Psoas muscle (tissue), 8 donors: ENCODE data around the gene KCTD21. TPM values are rescaled to one million over a fixed set of nuclear protein-coding genes. Genes with fewer than 3 reads are reported as not detected.

ENCODE experiments used
- ATAC-seq, 4 donors: fragments of 200-7000 bp; cut with Tn5 transposase; one replicate each; pipeline ENCODE4 v1.9.1; 2020; ENCODE audit warnings: moderate library complexity in 3 of 4, mild to moderate bottlenecking in 2 of 4
- DNase-seq, 2 donors: peaks; one replicate each; pipeline ENCODE4 v3.0.0-alpha.2; 2020
- H3K27ac ChIP-seq: fragments of 200-600 bp; one replicate; pipeline ENCODE4 v1.8.0; 2022
- H3K27me3 ChIP-seq, 3 donors: fragments of 200-600 bp in 1 of 3; one replicate each; pipeline versions ENCODE4 v1.6.1 to v1.8.0; 2013 to 2022; ENCODE audit warnings: low read length in 2 of 3, mild to moderate bottlenecking in 2 of 3, moderate library complexity in 1 of 3; ENCODE audit not compliant: insufficient read depth in 3 of 3
- H3K36me3 ChIP-seq, 2 donors: fragments of 200-600 bp in 1 of 2; one replicate each; pipeline versions ENCODE4 v1.6.1 to v1.8.0; 2013 to 2022; ENCODE audit warnings: low read depth in 1 of 2, mild to moderate bottlenecking in 1 of 2, moderate library complexity in 1 of 2; ENCODE audit not compliant: insufficient read depth in 1 of 2
- H3K4me1 ChIP-seq: fragments of 200-600 bp; one replicate; pipeline ENCODE4 v1.8.0; 2022
- H3K4me3 ChIP-seq: fragments of 200-600 bp; one replicate; pipeline ENCODE4 v1.8.0; 2022; ENCODE audit warnings: mild to moderate bottlenecking
- H3K9me3 ChIP-seq: fragments of 200-600 bp; one replicate; pipeline ENCODE4 v1.8.0; 2022
- WGBS, 3 donors: extraction: QIAGEN DNeasy Blood & Tissue Kit; methylation state at CpG; one replicate each; pipeline versions ENCODE4 v1.1.6 to v1.1.7; 2013; 5-methylcytosine and 5-hydroxymethylcytosine counted together
- intact Hi-C, 2 donors: fragments of 100-400 bp; cut with DNase I; formaldehyde crosslinking; loops; one replicate each; pipeline versions ENCODE4 v1.11.0 to v1.14.2; 2022
- polyA plus RNA-seq, 3 donors: library from polyadenylated mRNA; stranded (reverse); fragments of 200-250 nt; gene quantifications; one replicate each; pipeline ENCODE4 v1.2.3, GENCODE V29; 2013
- total RNA-seq, 4 donors: library from RNA; stranded (reverse); fragmentation: NEBNext Ultra II Directional in 2 of 4; extraction: Animal tissue kit (Norgen Biotek cat#: 25700) in 2 of 4; gene quantifications; one replicate each; pipeline versions ENCODE4 v1.2.1 to v1.2.4, GENCODE V29; 2021 to 2023
- TF ChIP-seq, protein P1 (sequence below): fragments of 200-600 bp; IDR thresholded peaks from one replicate; pipeline ENCODE4 v1.8.0; 2022; ENCODE audit warnings: antibody characterized with exemption
- donor health status: healthy with polysubstance abuse.
- donor health status: DM: no; HTN: no; CAD: no; lungs with moderate emphysema.
- donor health status: Bipolar disorder and iron deficiency.
- donor health status: healthy.
- donor health status: DM: yes; HTN: yes; CAD: no.
- donor health status: DM: no; HTN: no; CAD: no.
- donor health status: DM: no; HTN: no; CAD: no.
- donor health status: DM: yes; HTN: yes; CAD: no.

The KCTD21 gene
- total and polyA plus RNA-seq, 7 donors, result 4.7 to 10.3 (median 5.6) TPM

DNA sequence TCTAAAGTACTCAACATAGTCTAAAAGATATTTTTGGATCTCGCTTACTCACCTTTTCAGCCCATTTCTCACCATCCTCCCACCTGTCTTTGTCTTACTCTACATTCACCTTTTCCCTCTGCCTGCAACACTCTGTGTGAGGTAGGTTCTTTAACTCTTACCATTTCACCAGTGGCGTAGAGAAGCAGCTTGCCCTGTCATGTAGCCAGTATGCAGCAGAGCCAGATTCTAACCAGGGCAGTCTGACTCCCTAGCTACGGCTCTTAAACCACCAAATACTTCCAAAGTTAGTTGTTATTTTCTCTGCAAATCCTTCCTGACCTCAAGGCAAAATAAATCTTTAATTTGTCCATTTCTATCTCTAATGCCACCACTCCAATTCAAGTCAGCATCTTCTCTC, 56.5 kb downstream of the KCTD21 start:
- TF ChIP-seq, protein P1, sequence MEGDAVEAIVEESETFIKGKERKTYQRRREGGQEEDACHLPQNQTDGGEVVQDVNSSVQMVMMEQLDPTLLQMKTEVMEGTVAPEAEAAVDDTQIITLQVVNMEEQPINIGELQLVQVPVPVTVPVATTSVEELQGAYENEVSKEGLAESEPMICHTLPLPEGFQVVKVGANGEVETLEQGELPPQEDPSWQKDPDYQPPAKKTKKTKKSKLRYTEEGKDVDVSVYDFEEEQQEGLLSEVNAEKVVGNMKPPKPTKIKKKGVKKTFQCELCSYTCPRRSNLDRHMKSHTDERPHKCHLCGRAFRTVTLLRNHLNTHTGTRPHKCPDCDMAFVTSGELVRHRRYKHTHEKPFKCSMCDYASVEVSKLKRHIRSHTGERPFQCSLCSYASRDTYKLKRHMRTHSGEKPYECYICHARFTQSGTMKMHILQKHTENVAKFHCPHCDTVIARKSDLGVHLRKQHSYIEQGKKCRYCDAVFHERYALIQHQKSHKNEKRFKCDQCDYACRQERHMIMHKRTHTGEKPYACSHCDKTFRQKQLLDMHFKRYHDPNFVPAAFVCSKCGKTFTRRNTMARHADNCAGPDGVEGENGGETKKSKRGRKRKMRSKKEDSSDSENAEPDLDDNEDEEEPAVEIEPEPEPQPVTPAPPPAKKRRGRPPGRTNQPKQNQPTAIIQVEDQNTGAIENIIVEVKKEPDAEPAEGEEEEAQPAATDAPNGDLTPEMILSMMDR, result no peak
- WGBS, 3 donors, result 62 to 81% (median 64%) methylated on average over 3 of the region's 3 CpGs
- Histone ChIP-seq H3K9me3 (no peaks in the 10 kb centered on the region), H3K27ac (no peak overlapping the region), H3K4me1 (no peaks in the 10 kb centered on the region), H3K4me3 (no peak overlapping the region), H3K36me3 (peaks cover 0 to 13% of the 10 kb centered on the region in 2 donors), H3K27me3 (no peaks in the 10 kb centered on the region)
- DNase-seq (no peak), ATAC-seq (no peak)
- intact Hi-C loops, result no loop called here

DNA sequence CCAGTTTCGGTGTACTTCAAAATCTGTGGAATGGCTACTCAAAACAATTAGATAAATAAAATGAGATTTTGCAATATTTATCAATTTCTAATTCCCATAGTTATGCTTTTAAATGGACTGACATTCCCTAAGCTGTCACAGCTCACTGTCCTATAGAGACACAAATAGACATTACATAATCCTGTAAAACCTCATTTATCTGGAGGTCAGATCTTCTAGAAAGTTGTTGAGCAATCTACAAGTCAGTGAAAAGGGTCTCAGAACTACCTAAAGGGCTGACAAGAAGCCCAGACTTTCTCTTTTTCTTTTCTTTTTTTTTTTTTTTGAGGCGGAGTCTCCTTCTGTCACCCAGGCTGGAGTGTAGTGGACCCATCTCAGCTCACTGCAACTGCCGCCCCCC, 61.0 kb downstream of the KCTD21 start:
- WGBS, 3 donors, result 95 to 98% (median 97%) methylated on average over 3 of the region's 3 CpGs
- Histone ChIP-seq H3K27ac (no peak overlapping the region), H3K27me3 (no peaks in the 10 kb centered on the region), H3K4me1 (no peaks in the 10 kb centered on the region), H3K4me3 (no peak overlapping the region), H3K9me3 (no peaks in the 10 kb centered on the region), H3K36me3 (peaks cover 2 to 18% of the 10 kb centered on the region in 2 donors)
- ATAC-seq, result no peak
- no peak for DNase-seq
- TF ChIP-seq, protein P1, result no peak
- intact Hi-C loops, result no loop called here

Other genes starting within 250 kb of the KCTD21 start
- 10 to 100 TPM; 12.1 to 18.6 (median 14.6) TPM for gene INTS4, start 194.0 kb downstream of the KCTD21 start, total RNA-seq
- gene INTS4, start 194.0 kb downstream of the KCTD21 start, polyA plus RNA-seq, result 10 to 100 TPM; 10.1 to 15.1 (median 12.6) TPM
- under 1 TPM in 2 of 4 donors, not detected in 2; 0.18 to 0.32 TPM for gene KCTD14, start 165.3 kb downstream of the KCTD21 start, total RNA-seq
- gene KCTD14, start 165.3 kb downstream of the KCTD21 start, polyA plus RNA-seq, result under 1 TPM; 0.12 to 0.27 (median 0.18) TPM
- gene THRSP, start 124.8 kb downstream of the KCTD21 start, total RNA-seq, result 1 to 10 TPM in 2 of 4 donors, under 1 TPM in 2; 0.24 to 5.6 (median 1.6) TPM
- gene THRSP, start 124.8 kb downstream of the KCTD21 start, polyA plus RNA-seq, result 1 to 10 TPM in 2 of 3 donors, under 1 TPM in 1; 0.61 to 7.2 (median 2.2) TPM
- 100 to 1,000 TPM; 223 to 309 (median 252) TPM for gene NDUFC2, start 108.8 kb downstream of the KCTD21 start, total RNA-seq
- 100 to 1,000 TPM; 224 to 350 (median 264) TPM for gene NDUFC2, start 108.8 kb downstream of the KCTD21 start, polyA plus RNA-seq
- gene ALG8, start 49.0 kb downstream of the KCTD21 start, total RNA-seq, result 10 to 100 TPM in 2 of 4 donors, 1 to 10 TPM in 2; 9.1 to 15.7 (median 12.2) TPM
- gene ALG8, start 49.0 kb downstream of the KCTD21 start, polyA plus RNA-seq, result 10 to 100 TPM; 10.3 to 14.9 (median 11.4) TPM
- 1 to 10 TPM; 2.0 to 4.4 (median 3.5) TPM for gene USP35, start 293 bp upstream of the KCTD21 start, total RNA-seq
- gene USP35, start 293 bp upstream of the KCTD21 start, polyA plus RNA-seq, result 1 to 10 TPM; 1.3 to 7.1 (median 2.2) TPM
- 1 to 10 TPM; 4.7 to 6.3 (median 6.0) TPM for gene GAB2, start 229.2 kb upstream of the KCTD21 start, total RNA-seq
- 1 to 10 TPM; 2.7 to 3.7 (median 2.9) TPM for gene GAB2, start 229.2 kb upstream of the KCTD21 start, polyA plus RNA-seq